GM19328 (cell line): ENCODE measurements around the gene ATP11A.
"Not testable (repeated sequence)": the region's sequence is repeated elsewhere in the genome, so short reads cannot be mapped to it uniquely, and the experiment has no call there.

Source experiments
- ATAC-seq: cut with Tn5 transposase; IDR thresholded peaks from one replicate; pipeline ENCODE4 v1.9.1; 2021; ENCODE audit warnings: mild to moderate bottlenecking, moderate library complexity; ENCODE audit not compliant: unreplicated experiment

The ATP11A gene

GRCh38 chr13:112772539-112772909, 82.7 kb downstream of the ATP11A start:
- no peak for ATAC-seq

GRCh38 chr13:112772929-112773328, 83.1 kb downstream of the ATP11A start:
- ATAC-seq, result no peak

GRCh38 chr13:112773601-112774447, 84.0 kb downstream of the ATP11A start:
- no peak for ATAC-seq

GRCh38 chr13:112774448-112774792, 84.6 kb downstream of the ATP11A start:
- no peak for ATAC-seq

GRCh38 chr13:112774829-112775565, 85.2 kb downstream of the ATP11A start:
- no peak for ATAC-seq

GRCh38 chr13:112775791-112776279, 86.0 kb downstream of the ATP11A start:
- no peak for ATAC-seq

GRCh38 chr13:112776354-112776753, 86.5 kb downstream of the ATP11A start:
- no peak for ATAC-seq

- ATAC-seq, result no peak
Observed at GRCh38 chr13:112776971-112777370, 87.1 kb downstream of the ATP11A start.

GRCh38 chr13:112777637-112778406, 88.0 kb downstream of the ATP11A start:
- ATAC-seq, result no peak

- ATAC-seq, result no peak
Observed at GRCh38 chr13:112779856-112780604, 90.2 kb downstream of the ATP11A start.

- ATAC-seq, result no peak
Observed at GRCh38 chr13:112781287-112781686, 91.4 kb downstream of the ATP11A start.

- ATAC-seq, result no peak
Observed at GRCh38 chr13:112781881-112782361, 92.1 kb downstream of the ATP11A start.

- no peak for ATAC-seq
Observed at GRCh38 chr13:112782429-112783010, 92.7 kb downstream of the ATP11A start.

- ATAC-seq, result no peak
Observed at GRCh38 chr13:112783135-112783977, 93.5 kb downstream of the ATP11A start.

- no peak for ATAC-seq
Observed at GRCh38 chr13:112783978-112784371, 94.1 kb downstream of the ATP11A start.

- no peak for ATAC-seq
Observed at GRCh38 chr13:112784811-112785482, 95.1 kb downstream of the ATP11A start.

GRCh38 chr13:112785483-112785856, 95.6 kb downstream of the ATP11A start:
- ATAC-seq, result no peak

- ATAC-seq, result not testable (repeated sequence)
Observed at GRCh38 chr13:112786810-112787209, 97.0 kb downstream of the ATP11A start.
